ENCODE data around the gene ZP2.

The ZP2 gene

DNA sequence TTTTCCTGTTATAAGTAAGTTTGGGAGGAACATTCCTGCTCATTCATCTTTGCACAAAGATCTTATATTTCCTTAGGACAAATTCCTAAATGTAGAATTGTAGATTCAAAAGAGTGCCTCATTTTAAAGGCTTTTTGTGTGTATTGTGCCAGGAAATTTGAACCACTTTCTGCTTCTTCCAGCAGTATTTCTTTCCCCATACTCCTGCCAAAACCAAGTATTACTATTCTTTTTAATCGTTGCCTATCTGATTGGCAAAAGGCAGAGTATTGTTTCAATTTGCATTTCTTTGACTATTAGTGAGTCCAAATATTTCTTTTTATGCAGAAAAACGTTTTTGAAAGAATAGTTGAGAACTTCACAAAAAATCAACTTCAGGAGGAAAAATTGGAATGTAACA lies 31.4 kb upstream of the ZP2 start:
- no peak for ATAC-seq
- TF ChIP-seq OSR1 (CRISPR knock-in tag; IDR thresholded peaks at IDR 0.05): no peak
- TF ChIP-seq, protein P1, sequence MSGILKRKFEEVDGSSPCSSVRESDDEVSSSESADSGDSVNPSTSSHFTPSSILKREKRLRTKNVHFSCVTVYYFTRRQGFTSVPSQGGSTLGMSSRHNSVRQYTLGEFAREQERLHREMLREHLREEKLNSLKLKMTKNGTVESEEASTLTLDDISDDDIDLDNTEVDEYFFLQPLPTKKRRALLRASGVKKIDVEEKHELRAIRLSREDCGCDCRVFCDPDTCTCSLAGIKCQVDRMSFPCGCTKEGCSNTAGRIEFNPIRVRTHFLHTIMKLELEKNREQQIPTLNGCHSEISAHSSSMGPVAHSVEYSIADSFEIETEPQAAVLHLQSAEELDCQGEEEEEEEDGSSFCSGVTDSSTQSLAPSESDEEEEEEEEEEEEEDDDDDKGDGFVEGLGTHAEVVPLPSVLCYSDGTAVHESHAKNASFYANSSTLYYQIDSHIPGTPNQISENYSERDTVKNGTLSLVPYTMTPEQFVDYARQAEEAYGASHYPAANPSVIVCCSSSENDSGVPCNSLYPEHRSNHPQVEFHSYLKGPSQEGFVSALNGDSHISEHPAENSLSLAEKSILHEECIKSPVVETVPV (CRISPR knock-in tag; IDR thresholded peaks at IDR 0.05): no peak
- no peak for TF ChIP-seq RARB (CRISPR knock-in tag; IDR thresholded peaks at IDR 0.05)
- TF ChIP-seq CSDC2 (CRISPR knock-in tag; IDR thresholded peaks at IDR 0.05): no peak
- no peak for TF ChIP-seq TOX (CRISPR knock-in tag; IDR thresholded peaks at IDR 0.05; ENCODE audit: borderline replicate concordance)
- TF ChIP-seq ZC3H10 (CRISPR knock-in tag; IDR thresholded peaks at IDR 0.05): no peak
- TF ChIP-seq, protein P2, sequence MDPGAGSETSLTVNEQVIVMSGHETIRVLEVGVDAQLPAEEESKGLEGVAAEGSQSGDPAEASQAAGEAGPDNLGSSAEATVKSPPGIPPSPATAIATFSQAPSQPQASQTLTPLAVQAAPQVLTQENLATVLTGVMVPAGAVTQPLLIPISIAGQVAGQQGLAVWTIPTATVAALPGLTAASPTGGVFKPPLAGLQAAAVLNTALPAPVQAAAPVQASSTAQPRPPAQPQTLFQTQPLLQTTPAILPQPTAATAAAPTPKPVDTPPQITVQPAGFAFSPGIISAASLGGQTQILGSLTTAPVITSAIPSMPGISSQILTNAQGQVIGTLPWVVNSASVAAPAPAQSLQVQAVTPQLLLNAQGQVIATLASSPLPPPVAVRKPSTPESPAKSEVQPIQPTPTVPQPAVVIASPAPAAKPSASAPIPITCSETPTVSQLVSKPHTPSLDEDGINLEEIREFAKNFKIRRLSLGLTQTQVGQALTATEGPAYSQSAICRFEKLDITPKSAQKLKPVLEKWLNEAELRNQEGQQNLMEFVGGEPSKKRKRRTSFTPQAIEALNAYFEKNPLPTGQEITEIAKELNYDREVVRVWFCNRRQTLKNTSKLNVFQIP (CRISPR knock-in tag; IDR thresholded peaks at IDR 0.05; ENCODE audit: borderline replicate concordance, low read depth): no peak
- no peak for TF ChIP-seq ZFP3 (CRISPR knock-in tag; IDR thresholded peaks at IDR 0.05)
- TF ChIP-seq ISL1 (CRISPR knock-in tag; IDR thresholded peaks at IDR 0.05): no peak
- TF ChIP-seq TCF4 (CRISPR knock-in tag; IDR thresholded peaks at IDR 0.05; ENCODE audit: borderline replicate concordance): no peak
- TF ChIP-seq, protein P3, sequence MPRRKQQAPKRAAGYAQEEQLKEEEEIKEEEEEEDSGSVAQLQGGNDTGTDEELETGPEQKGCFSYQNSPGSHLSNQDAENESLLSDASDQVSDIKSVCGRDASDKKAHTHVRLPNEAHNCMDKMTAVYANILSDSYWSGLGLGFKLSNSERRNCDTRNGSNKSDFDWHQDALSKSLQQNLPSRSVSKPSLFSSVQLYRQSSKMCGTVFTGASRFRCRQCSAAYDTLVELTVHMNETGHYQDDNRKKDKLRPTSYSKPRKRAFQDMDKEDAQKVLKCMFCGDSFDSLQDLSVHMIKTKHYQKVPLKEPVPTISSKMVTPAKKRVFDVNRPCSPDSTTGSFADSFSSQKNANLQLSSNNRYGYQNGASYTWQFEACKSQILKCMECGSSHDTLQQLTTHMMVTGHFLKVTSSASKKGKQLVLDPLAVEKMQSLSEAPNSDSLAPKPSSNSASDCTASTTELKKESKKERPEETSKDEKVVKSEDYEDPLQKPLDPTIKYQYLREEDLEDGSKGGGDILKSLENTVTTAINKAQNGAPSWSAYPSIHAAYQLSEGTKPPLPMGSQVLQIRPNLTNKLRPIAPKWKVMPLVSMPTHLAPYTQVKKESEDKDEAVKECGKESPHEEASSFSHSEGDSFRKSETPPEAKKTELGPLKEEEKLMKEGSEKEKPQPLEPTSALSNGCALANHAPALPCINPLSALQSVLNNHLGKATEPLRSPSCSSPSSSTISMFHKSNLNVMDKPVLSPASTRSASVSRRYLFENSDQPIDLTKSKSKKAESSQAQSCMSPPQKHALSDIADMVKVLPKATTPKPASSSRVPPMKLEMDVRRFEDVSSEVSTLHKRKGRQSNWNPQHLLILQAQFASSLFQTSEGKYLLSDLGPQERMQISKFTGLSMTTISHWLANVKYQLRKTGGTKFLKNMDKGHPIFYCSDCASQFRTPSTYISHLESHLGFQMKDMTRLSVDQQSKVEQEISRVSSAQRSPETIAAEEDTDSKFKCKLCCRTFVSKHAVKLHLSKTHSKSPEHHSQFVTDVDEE (CRISPR knock-in tag; IDR thresholded peaks at IDR 0.05): no peak
- TF ChIP-seq BACH2 (CRISPR knock-in tag; IDR thresholded peaks at IDR 0.05; ENCODE audit: borderline replicate concordance): no peak
- no peak for TF ChIP-seq SNAI2 (CRISPR knock-in tag; IDR thresholded peaks at IDR 0.05)
- no peak for TF ChIP-seq ZNF565 (CRISPR knock-in tag; conservative IDR thresholded peaks at IDR 0.05; ENCODE audit: low read depth)
- no peak for TF ChIP-seq PPARA (CRISPR knock-in tag; IDR thresholded peaks at IDR 0.05; ENCODE audit: borderline replicate concordance)
- TF ChIP-seq ZFP30 (CRISPR knock-in tag; IDR thresholded peaks at IDR 0.05): no peak
- no peak for TF ChIP-seq ZNF70 (CRISPR knock-in tag; IDR thresholded peaks at IDR 0.05)
- TF ChIP-seq, protein P4, sequence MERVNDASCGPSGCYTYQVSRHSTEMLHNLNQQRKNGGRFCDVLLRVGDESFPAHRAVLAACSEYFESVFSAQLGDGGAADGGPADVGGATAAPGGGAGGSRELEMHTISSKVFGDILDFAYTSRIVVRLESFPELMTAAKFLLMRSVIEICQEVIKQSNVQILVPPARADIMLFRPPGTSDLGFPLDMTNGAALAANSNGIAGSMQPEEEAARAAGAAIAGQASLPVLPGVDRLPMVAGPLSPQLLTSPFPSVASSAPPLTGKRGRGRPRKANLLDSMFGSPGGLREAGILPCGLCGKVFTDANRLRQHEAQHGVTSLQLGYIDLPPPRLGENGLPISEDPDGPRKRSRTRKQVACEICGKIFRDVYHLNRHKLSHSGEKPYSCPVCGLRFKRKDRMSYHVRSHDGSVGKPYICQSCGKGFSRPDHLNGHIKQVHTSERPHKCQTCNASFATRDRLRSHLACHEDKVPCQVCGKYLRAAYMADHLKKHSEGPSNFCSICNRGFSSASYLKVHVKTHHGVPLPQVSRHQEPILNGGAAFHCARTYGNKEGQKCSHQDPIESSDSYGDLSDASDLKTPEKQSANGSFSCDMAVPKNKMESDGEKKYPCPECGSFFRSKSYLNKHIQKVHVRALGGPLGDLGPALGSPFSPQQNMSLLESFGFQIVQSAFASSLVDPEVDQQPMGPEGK (CRISPR knock-in tag; IDR thresholded peaks at IDR 0.05; ENCODE audit: borderline replicate concordance): no peak
- TF ChIP-seq ARNTL (CRISPR knock-in tag; IDR thresholded peaks at IDR 0.05; ENCODE audit: borderline replicate concordance, low read depth): no peak

DNA sequence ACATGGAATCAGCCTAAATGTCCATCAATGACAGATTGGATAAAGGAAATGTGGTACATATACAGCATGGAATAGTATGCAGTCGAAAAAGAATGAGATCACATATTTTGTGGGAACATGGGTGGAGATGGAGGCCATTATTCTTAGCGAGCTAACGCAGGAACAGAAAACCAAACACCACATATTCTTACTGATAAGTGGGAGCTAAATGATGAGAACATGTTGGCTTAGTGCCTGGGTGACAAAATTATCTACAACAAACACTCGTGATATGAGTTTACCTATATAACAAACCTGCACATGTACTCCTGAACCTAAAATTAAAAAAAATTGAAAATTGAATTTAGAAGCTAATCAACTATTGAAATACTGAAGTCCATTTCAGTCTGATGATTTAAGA lies 28.3 kb upstream of the ZP2 start:
- ATAC-seq: no peak
- TF ChIP-seq ISL1 (CRISPR knock-in tag; IDR thresholded peaks at IDR 0.05): no peak
- TF ChIP-seq, protein P3 (CRISPR knock-in tag; IDR thresholded peaks at IDR 0.05): no peak
- no peak for TF ChIP-seq GLIS3 (CRISPR knock-in tag; IDR thresholded peaks at IDR 0.05)
- no peak for TF ChIP-seq ZFP3 (CRISPR knock-in tag; IDR thresholded peaks at IDR 0.05)
- TF ChIP-seq OSR1 (CRISPR knock-in tag; IDR thresholded peaks at IDR 0.05): no peak
- TF ChIP-seq PPARA (CRISPR knock-in tag; IDR thresholded peaks at IDR 0.05; ENCODE audit: borderline replicate concordance): no peak
- TF ChIP-seq, protein P4 (CRISPR knock-in tag; IDR thresholded peaks at IDR 0.05; ENCODE audit: borderline replicate concordance): no peak
- TF ChIP-seq, protein P5, sequence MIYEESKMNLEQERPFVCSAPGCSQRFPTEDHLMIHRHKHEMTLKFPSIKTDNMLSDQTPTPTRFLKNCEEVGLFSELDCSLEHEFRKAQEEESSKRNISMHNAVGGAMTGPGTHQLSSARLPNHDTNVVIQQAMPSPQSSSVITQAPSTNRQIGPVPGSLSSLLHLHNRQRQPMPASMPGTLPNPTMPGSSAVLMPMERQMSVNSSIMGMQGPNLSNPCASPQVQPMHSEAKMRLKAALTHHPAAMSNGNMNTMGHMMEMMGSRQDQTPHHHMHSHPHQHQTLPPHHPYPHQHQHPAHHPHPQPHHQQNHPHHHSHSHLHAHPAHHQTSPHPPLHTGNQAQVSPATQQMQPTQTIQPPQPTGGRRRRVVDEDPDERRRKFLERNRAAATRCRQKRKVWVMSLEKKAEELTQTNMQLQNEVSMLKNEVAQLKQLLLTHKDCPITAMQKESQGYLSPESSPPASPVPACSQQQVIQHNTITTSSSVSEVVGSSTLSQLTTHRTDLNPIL (CRISPR knock-in tag; IDR thresholded peaks at IDR 0.05; ENCODE audit: low read depth): no peak
- TF ChIP-seq CSDC2 (CRISPR knock-in tag; IDR thresholded peaks at IDR 0.05): no peak
- no peak for TF ChIP-seq RARB (CRISPR knock-in tag; IDR thresholded peaks at IDR 0.05)
- TF ChIP-seq SNAI2 (CRISPR knock-in tag; IDR thresholded peaks at IDR 0.05): no peak
- TF ChIP-seq, protein P2 (CRISPR knock-in tag; IDR thresholded peaks at IDR 0.05; ENCODE audit: borderline replicate concordance, low read depth): no peak
- TF ChIP-seq BACH2 (CRISPR knock-in tag; IDR thresholded peaks at IDR 0.05; ENCODE audit: borderline replicate concordance): no peak
- TF ChIP-seq, protein P1 (CRISPR knock-in tag; IDR thresholded peaks at IDR 0.05): no peak
